GM19372 (cell line): ENCODE results near the gene CRYBB2.
"Not testable (repeated sequence)": the region's sequence is repeated elsewhere in the genome, so short reads cannot be mapped to it uniquely, and the experiment has no call there.

Experiments used
- ATAC-seq: cut with Tn5 transposase; IDR thresholded peaks from one replicate; pipeline ENCODE4 v1.9.1; 2021; ENCODE audit warnings: mild to moderate bottlenecking, low read depth, moderate library complexity; ENCODE audit not compliant: unreplicated experiment

Gene CRYBB2

GRCh38 chr22:25199731-25200520 lies 19.5 kb upstream of the CRYBB2 start, which contains the start of gene CRYBB3:
Gene CRYBB3 (plus strand): TSS chr22:25199858. CDS start chr22:25201397, 1,539 bp downstream.
- ATAC-seq, result no peak

- ATAC-seq, result no peak
Observed at GRCh38 chr22:25200967-25201366, 18.5 kb upstream of the CRYBB2 start.

GRCh38 chr22:25201557-25202273 lies 17.7 kb upstream of the CRYBB2 start:
- ATAC-seq, result no peak

- no peak for ATAC-seq
Observed at GRCh38 chr22:25202290-25202921, 17.0 kb upstream of the CRYBB2 start.

GRCh38 chr22:25203082-25203481 lies 16.4 kb upstream of the CRYBB2 start:
- ATAC-seq, result no peak

- ATAC-seq, result not testable (repeated sequence)
Observed at GRCh38 chr22:25204547-25204946, 14.9 kb upstream of the CRYBB2 start.

- no peak for ATAC-seq
Observed at GRCh38 chr22:25205847-25206246, 13.6 kb upstream of the CRYBB2 start.

GRCh38 chr22:25206998-25207397 lies 12.4 kb upstream of the CRYBB2 start:
- ATAC-seq, result no peak

GRCh38 chr22:25207553-25208157 lies 11.8 kb upstream of the CRYBB2 start:
- ATAC-seq, result no peak

GRCh38 chr22:25208328-25208727 lies 11.1 kb upstream of the CRYBB2 start:
- ATAC-seq, result no peak

GRCh38 chr22:25208743-25209505 lies 10.5 kb upstream of the CRYBB2 start:
- no peak for ATAC-seq

- no peak for ATAC-seq
Observed at GRCh38 chr22:25210793-25211192, 8.6 kb upstream of the CRYBB2 start.

GRCh38 chr22:25212337-25212736 lies 7.1 kb upstream of the CRYBB2 start:
- no peak for ATAC-seq

GRCh38 chr22:25213221-25213620 lies 6.2 kb upstream of the CRYBB2 start:
- no peak for ATAC-seq

- ATAC-seq, result no peak
Observed at GRCh38 chr22:25216230-25216629, 3.2 kb upstream of the CRYBB2 start.

GRCh38 chr22:25219948-25220442 lies 556 bp downstream of the CRYBB2 start:
- no peak for ATAC-seq

- no peak for ATAC-seq
Observed at GRCh38 chr22:25221790-25222189, 2.4 kb downstream of the CRYBB2 start.

- ATAC-seq, result no peak
Observed at GRCh38 chr22:25223269-25223850, 3.9 kb downstream of the CRYBB2 start.

- ATAC-seq, result no peak
Observed at GRCh38 chr22:25228822-25229221, 9.4 kb downstream of the CRYBB2 start.

GRCh38 chr22:25230760-25231159 lies 11.3 kb downstream of the CRYBB2 start:
- not testable (repeated sequence) for ATAC-seq
